SK-N-DZ (cell line): Measurements from ENCODE around the gene NLRP11. TPM values are rescaled to one million over a fixed set of nuclear protein-coding genes. Genes with fewer than 3 reads are reported as not detected.

Experiments
- DNase-seq: peaks from one replicate; pipeline ENCODE4 v3.0.0-alpha.2; 2015; ENCODE audit warnings: low spot score
- polyA plus RNA-seq, 2 experiments: library from polyadenylated mRNA; depleted of rRNA; stranded (reverse); fragments of >200 nt; gene quantifications; 2 replicates each; pipeline ENCODE4 v1.2.3, GENCODE V29; 2014

Gene NLRP11
- polyA plus RNA-seq (2014; cell fraction: cytosol; rRNA removed), result 0.05 and 0.35 TPM in 2 replicates
- polyA plus RNA-seq (2014; cell fraction: nucleus; rRNA removed), result 0.03 and 0.09 TPM in 2 replicates

GRCh38 chr19:55831846-55832245 is at the start of gene NLRP11:
Gene NLRP11, minus strand, starts transcription at chr19:55831999. Its CDS starts 13,825 bp downstream, at chr19:55818174.
- DNase-seq, result no peak

- DNase-seq, result no peak
Observed at GRCh38 chr19:55877211-55877610, 45.4 kb upstream of the NLRP11 start.

GRCh38 chr19:55870736-55871135 is 38.9 kb upstream of the NLRP11 start:
- no peak for DNase-seq

DNA sequence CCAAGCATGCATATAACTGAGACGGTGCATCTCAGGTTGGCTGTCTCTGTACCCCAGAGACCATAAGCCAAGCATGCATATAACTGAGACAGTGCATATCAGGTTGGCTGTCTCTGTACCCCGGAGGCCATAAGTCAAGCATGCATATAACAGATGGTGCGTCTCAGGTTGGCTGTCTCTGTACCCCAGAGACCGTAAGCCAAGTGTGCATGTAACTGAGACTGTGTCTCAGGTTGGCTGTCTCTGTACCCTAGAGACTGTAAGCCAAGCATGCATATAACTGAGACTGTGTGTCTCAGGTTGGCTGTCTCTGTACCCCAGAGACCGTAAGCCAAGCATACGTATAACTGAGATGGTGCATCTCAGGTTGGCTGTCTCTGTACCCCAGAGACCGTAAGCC is 35.3 kb upstream of the NLRP11 start:
- no peak for DNase-seq

GRCh38 chr19:55866521-55866920 is 34.7 kb upstream of the NLRP11 start:
- DNase-seq, result no peak

- DNase-seq, result no peak
Observed at GRCh38 chr19:55858969-55859368, 27.2 kb upstream of the NLRP11 start.

- no peak for DNase-seq
Observed at GRCh38 chr19:55858401-55858800, 26.6 kb upstream of the NLRP11 start.

DNA sequence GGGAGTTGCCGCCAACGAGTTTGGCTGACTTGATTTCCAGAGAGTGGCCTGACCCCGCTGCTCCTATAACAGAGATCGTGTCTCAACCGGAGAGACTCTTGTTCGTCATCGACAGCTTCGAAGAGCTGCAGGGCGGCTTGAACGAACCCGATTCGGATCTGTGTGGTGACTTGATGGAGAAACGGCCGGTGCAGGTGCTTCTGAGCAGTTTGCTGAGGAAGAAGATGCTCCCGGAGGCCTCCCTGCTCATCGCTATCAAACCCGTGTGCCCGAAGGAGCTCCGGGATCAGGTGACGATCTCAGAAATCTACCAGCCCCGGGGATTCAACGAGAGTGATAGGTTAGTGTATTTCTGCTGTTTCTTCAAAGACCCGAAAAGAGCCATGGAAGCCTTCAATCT is 26.2 kb upstream of the NLRP11 start:
- no peak for DNase-seq

- no peak for DNase-seq
Observed at GRCh38 chr19:55857149-55857548, 25.4 kb upstream of the NLRP11 start.

DNA sequence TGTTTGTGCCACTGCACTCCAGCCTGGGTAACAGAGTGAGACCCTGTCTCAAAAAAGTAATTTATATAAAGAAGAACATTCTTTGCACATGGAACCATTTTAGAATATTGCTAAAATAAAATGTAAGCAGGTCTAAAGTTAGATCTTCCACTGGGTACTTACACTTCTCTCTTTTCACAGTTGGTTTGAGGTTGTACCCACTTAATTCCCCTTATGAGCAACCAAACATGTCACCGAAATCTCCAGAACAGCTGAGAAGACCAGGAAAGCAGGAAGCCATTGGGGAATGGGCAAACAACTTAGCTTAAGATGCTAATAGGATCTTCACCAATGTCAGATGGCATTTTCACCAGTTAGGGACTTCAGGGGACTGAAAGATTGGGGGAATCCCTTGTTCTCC is 23.4 kb upstream of the NLRP11 start:
- no peak for DNase-seq

- no peak for DNase-seq
Observed at GRCh38 chr19:55838906-55839305, 7.1 kb upstream of the NLRP11 start.

GRCh38 chr19:55838251-55838650 is 6.5 kb upstream of the NLRP11 start:
- no peak for DNase-seq

- no peak for DNase-seq
Observed at GRCh38 chr19:55836340-55836739, 4.5 kb upstream of the NLRP11 start, which contains the start of gene NLRP4. Gene NLRP4, plus strand, starts transcription at chr19:55836540. Its CDS starts 15,541 bp downstream, at chr19:55852081.

DNA sequence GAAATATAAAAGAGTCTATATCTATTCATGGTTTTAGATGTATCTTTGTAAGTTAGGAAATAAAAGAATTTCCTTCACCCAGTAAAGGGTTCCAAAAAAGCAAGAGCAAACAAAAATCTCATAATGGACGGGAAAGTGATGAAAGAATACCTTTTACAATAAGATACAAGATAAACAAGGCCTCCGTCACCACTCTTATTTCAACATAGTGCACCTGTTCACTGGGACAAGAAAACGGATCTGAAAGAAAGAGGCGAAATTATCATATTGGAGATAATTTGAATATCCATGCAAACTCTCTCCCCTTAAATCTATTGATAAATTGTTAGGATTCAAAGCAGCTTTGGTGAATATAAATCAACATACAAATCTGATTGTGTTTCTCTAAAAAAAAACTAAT is 877 bp upstream of the NLRP11 start:
- DNase-seq, result no peak

DNA sequence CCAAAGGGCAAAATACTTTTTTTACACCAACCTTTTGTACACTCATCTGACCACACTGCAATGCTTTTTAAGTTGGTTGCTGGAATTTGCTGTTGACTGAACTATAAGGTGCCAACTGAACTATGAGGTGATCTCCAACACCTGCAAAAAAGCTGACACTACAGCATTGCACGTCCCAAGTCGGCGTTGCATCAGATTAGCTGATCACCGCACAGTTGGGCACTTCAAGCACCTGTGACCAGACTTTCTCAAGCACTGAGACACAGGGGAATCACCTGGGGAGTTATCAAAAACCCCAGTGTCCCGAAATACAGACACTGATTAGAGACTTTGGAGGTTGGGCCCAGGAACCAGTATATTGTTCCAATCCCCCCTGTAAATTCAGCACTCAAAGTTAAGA is 1.1 kb downstream of the NLRP11 start:
- DNase-seq, result no peak

DNA sequence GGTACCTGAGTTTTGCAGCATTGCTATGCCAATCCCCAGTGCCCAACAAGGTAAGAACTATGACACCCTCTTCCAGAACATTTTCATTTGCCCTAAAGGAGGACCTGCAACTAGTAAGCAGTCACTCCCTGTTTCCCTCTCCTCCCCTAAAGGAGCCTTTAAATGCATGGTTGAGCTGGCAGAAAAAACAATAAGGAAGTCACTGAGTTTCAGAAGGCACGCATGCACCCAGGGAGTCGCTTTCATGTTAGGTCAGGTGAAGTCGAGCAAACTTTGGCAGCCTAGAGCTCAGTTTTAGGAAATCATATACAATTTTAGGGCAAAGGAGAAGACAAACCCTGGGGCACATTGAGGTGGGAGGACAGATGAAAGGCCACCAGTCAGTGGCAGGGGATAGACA is 11.8 kb downstream of the NLRP11 start:
- DNase-seq, result no peak

- DNase-seq, result no peak
Observed at GRCh38 chr19:55813906-55814305, 17.9 kb downstream of the NLRP11 start.

DNA sequence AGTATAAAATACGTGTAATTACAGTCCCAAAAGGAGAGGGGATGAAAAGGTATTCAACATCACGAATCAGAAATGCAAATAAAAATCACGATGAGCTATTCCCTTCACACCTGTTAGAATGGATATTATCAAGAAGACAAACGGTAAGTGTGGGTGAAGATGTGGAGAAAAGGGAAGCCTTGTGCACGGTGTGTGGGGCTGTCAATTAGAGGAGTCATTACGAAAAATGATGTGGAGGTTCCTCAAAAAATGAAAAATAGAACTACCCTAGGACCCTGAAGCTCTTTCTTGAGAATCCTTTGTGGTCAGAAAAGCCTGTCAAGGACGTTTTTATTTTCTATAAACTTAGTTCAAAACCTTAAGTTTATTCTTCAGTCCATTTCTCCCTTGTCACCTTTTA is 19.4 kb downstream of the NLRP11 start:
- no peak for DNase-seq

GRCh38 chr19:55811340-55811739 is 20.5 kb downstream of the NLRP11 start:
- DNase-seq, result no peak

GRCh38 chr19:55809381-55810058 is 22.3 kb downstream of the NLRP11 start:
- peak; percentile 67 for DNase-seq

GRCh38 chr19:55802281-55802680 is 29.5 kb downstream of the NLRP11 start:
- no peak for DNase-seq

DNA sequence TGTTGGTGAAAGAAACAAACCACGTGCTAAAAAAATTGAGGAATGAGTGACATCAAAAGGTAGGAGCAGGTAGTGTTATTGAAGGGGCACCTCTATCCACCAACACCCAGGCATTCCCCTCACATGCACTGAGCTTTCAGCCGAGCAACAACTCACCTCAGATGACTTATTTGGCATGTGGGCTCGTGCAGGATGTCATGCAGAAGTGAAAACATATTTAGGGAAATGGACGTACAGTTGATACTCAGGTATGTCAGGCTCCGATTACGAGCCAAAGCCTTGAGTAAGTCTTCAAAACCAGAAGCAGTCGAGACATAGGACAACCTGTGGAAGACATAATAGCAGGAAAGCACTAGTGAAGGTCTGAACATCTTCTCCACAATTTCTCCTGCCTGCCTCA is 30.4 kb downstream of the NLRP11 start:
- no peak for DNase-seq

DNA sequence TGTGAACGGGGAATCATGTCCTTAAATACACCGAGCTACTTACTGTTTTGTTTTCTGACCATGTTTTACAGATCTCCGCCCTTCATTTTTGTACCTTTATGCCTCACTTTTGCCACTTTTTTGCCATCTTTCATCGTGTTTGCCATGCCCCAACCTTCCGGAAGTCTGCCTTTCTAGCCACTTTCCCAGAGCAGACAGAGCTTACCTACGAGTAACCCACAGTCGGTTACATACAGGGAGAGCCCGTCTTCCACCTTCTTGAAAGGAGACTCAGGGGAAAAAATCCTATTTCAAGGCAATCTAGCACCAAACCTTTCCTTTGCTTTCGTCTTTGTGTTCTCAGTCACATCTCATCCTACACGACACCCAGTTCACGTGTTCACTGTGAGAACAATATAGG is 36.8 kb downstream of the NLRP11 start:
- DNase-seq, result no peak

DNA sequence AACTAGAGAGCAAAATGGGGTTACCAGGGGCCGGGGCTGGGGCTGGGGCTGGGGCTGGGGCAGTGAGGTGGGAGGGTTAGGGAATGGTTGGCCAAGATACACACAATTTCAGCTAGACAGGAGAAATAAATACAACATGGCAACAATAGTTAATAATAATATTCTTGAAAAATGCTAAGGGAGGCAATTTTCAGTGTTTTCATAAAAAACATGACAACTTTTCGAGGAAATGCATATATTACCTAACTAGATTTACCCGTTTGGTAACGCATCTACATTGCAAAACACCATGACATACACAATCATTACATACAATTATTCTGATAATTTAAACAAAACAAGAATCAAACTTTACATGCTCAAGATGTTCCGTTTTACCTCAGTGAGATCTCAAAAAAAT is 50.7 kb downstream of the NLRP11 start:
- no peak for DNase-seq
